HUES64 (cell line): ENCODE results near the gene LRRC8B.
"Not testable (repeated sequence)": the region's sequence is repeated elsewhere in the genome, so short reads cannot be mapped to it uniquely, and the experiment has no call there.

Experiments
- H3K27ac ChIP-seq: 2 replicates; pipeline ENCODE4 v1.7.0; 2013; ENCODE audit warnings: low read depth, low read length, inconsistent platforms
- H3K27me3 ChIP-seq: 2 replicates; pipeline ENCODE4 v1.6.1; 2013; ENCODE audit warnings: mild to moderate bottlenecking, low read length; ENCODE audit not compliant: insufficient read depth
- H3K36me3 ChIP-seq: 2 replicates; pipeline ENCODE4 v1.6.1; 2013; ENCODE audit warnings: mild to moderate bottlenecking, low read length; ENCODE audit not compliant: insufficient read depth
- H3K4me1 ChIP-seq: 2 replicates; pipeline ENCODE4 v1.6.1; 2013; ENCODE audit warnings: mild to moderate bottlenecking, low read length, moderate library complexity; ENCODE audit not compliant: insufficient read depth
- H3K4me3 ChIP-seq: 2 replicates; pipeline ENCODE4 v1.5.1; 2013; ENCODE audit warnings: mild to moderate bottlenecking, low read length, moderate library complexity
- H3K9ac ChIP-seq: 2 replicates; pipeline ENCODE4 v1.6.1; 2013; ENCODE audit warnings: mild to moderate bottlenecking, low read depth, low read length
- H3K9me3 ChIP-seq: 2 replicates; pipeline ENCODE4 v1.6.1; 2013; ENCODE audit warnings: low read depth, low read length; ENCODE audit not compliant: insufficient read depth
- WGBS: fragments of 150-250, 120-280 bp; methylation state at CpG from one replicate; pipeline ENCODE4 v1.1.7; 2013; ENCODE audit warnings: missing lambda C conversion rate; 5-methylcytosine and 5-hydroxymethylcytosine counted together

The LRRC8B gene

DNA sequence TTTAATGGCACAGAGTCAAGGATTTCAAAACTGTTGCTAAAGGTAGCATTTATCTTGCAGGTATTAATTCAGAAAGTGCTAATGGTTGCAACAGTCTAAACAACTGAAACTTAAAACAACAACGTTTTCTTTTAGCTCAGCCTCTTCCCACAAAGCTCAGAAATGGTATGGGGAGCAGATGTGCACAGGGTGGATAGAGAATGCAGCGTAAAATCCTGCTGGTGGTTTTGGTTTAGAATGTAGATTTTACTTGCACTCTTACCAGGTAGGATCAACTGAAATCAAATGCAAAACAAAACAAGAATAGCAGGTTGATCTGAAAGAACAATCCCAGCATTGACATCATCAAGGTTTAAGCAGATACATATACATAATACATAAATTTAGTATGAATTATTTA is 104.5 kb downstream of the LRRC8B start:
- Histone ChIP-seq H3K36me3 (no peaks in the 10 kb centered on the region), H3K4me3 (no peak overlapping the region), H3K27me3 (peaks cover 40% of the 10 kb centered on the region), H3K9ac (no peak overlapping the region), H3K27ac (no peak overlapping the region), H3K4me1 (peaks cover 7% of the 10 kb centered on the region; the same call in 1 of the 2 replicates), H3K9me3 (no peaks in the 10 kb centered on the region)
- WGBS: 83% methylated on average over 2 of the region's 2 CpGs

- H3K9ac ChIP-seq, H3K9me3 ChIP-seq, H3K4me3 ChIP-seq, H3K4me1 ChIP-seq, H3K36me3 ChIP-seq, H3K27ac ChIP-seq: not testable (repeated sequence)
- WGBS: 95% methylated on average over 2 of the region's 2 CpGs
- peaks cover 44% of the 10 kb centered on the region for H3K27me3 ChIP-seq
Measured at GRCh38 chr1:89629600-89629999, 105.0 kb downstream of the LRRC8B start.

GRCh38 chr1:89630048-89630447 is 105.4 kb downstream of the LRRC8B start:
- H3K4me1 ChIP-seq: peaks cover 7% of the 10 kb centered on the region; the same call in 1 of the 2 replicates
- H3K27me3 ChIP-seq: peaks cover 49% of the 10 kb centered on the region
- no peaks in the 10 kb centered on the region for H3K9me3 ChIP-seq

DNA sequence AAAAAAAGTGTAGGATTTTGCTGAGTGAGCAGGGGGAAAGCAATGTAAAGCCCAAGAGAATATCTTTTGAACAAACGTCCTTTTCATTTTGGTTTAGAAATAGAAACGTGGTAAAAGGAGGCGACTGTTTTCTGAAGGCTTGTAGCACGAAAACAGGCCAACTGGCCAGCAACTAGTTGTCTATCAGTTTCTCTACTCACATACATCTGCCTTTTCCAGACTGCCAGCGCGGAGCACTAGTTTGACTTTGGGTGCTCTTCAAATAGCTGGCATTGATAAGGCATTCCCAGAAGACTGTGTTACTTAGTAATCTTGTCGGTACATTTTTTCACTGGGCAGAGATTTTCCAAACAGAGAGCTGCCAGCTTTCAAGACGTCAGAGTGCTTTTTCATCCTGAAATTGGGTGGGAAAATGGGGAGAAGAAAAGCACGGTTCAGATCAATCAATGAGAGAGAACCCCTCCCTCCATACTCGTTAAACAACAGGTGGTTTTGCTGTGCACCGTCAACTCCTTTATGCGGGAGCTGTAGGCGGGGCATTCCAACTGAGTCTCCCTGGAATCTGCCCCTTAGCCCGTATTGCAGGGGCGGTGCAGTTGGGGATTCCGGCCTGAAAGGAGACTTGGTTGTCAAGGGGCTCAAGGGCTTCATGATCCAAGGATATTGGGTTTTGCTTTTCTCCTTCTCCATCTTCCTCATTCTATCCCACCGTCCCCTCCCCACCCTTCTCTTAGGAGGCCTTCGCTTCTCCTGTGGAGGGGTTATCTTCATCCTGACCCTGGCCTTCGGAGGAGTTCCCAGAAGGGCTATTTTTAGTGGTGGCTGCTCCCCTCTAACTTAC is 107.4 kb downstream of the LRRC8B start:
- H3K9ac ChIP-seq: peak overlapping the region; percentile 45; the same call in 1 of the 2 replicates
- H3K36me3 ChIP-seq: no peaks in the 10 kb centered on the region
- H3K9me3 ChIP-seq: no peaks in the 10 kb centered on the region
- peak overlapping the region; percentile 82 for H3K4me3 ChIP-seq
- peaks cover 64% of the 10 kb centered on the region for H3K27me3 ChIP-seq
- peak overlapping the region; percentile 20; the same call in 1 of the 2 replicates for H3K27ac ChIP-seq
- peaks cover 7% of the 10 kb centered on the region; the same call in 1 of the 2 replicates for H3K4me1 ChIP-seq
- 35% methylated on average over 18 of the region's 19 CpGs for WGBS

More at GRCh38 chr1:89630048-89630447, 105.4 kb downstream of the LRRC8B start:
- Histone ChIP-seq H3K9ac (no peak overlapping the region), H3K4me3 (no peak overlapping the region), H3K27ac (no peak overlapping the region), H3K36me3 (no peaks in the 10 kb centered on the region)
- WGBS: 95% methylated on average over 3 of the region's 3 CpGs

DNA sequence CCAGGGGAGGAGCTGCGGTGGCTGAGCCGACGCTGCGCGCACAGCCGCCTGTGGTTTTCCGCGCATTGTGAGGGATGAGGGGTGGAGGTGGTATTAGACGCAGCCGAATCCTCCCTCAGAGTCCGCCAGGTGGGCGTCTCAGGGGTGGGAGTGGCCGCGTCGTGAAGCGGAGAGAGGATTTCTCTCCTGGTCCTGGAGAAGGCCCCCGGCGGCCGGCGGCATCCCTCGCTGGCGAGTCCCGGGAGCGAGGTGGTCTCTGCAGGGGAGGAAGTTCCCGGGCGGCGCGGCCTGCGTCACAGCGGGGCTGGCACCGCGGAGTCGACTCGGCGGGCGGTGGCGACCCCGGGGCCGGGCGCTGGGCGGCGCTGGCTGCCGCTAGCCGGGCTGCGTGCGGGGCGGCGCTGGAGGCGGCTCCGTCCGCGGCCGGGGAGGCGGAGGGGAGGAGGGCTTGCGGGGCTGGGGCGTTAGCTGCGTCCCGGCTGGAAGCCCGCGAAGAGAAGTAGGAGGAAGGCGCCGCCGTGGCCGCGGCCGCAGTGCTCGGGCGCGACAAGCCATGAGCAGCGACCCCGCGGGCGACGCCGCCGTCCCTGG is 108.1 kb downstream of the LRRC8B start, which contains the start of gene LRRC8C:
TSS of gene LRRC8C (plus strand) at position 464 of the 591 bp plus-strand sequence. CDS start 53,354 bp downstream, outside the sequence.
- H3K27ac ChIP-seq: peak within 1 kb of the TSS; percentile 20; the same call in 1 of the 2 replicates

GRCh38 chr1:89633248-89633799 is 108.7 kb downstream of the LRRC8B start:
- Histone ChIP-seq H3K4me1 (peaks cover 7% of the 10 kb centered on the region; the same call in 1 of the 2 replicates), H3K27ac (no peak overlapping the region), H3K27me3 (peaks cover 64% of the 10 kb centered on the region), H3K36me3 (no peaks in the 10 kb centered on the region), H3K9me3 (no peaks in the 10 kb centered on the region), H3K4me3 (peak overlapping the region; percentile 82), H3K9ac (peak overlapping the region; percentile 48)
- under 1% methylated on average over 57 of the region's 57 CpGs for WGBS

More for the DNA sequence above, 108.1 kb downstream of the LRRC8B start, which contains the start of gene LRRC8C:
- H3K9me3 ChIP-seq: no peaks in the 10 kb centered on the region
- peak within 1 kb of the TSS; percentile 48 for H3K9ac ChIP-seq
- under 1% methylated on average over 76 of the region's 76 CpGs for WGBS
- peaks cover 64% of the 10 kb centered on the region for H3K27me3 ChIP-seq
- H3K4me3 ChIP-seq: peak within 1 kb of the TSS; percentile 82
- H3K4me1 ChIP-seq: peaks cover 7% of the 10 kb centered on the region; the same call in 1 of the 2 replicates
- no peaks in the 10 kb centered on the region for H3K36me3 ChIP-seq

GRCh38 chr1:89633800-89634625 is 109.4 kb downstream of the LRRC8B start:
- Histone ChIP-seq H3K27ac (no peak overlapping the region), H3K36me3 (no peaks in the 10 kb centered on the region), H3K4me3 (peak overlapping the region; percentile 82), H3K27me3 (peaks cover 64% of the 10 kb centered on the region), H3K4me1 (peaks cover 7% of the 10 kb centered on the region; the same call in 1 of the 2 replicates), H3K9me3 (no peaks in the 10 kb centered on the region), H3K9ac (no peak overlapping the region)
- 3% methylated on average over 31 of the region's 32 CpGs for WGBS

DNA sequence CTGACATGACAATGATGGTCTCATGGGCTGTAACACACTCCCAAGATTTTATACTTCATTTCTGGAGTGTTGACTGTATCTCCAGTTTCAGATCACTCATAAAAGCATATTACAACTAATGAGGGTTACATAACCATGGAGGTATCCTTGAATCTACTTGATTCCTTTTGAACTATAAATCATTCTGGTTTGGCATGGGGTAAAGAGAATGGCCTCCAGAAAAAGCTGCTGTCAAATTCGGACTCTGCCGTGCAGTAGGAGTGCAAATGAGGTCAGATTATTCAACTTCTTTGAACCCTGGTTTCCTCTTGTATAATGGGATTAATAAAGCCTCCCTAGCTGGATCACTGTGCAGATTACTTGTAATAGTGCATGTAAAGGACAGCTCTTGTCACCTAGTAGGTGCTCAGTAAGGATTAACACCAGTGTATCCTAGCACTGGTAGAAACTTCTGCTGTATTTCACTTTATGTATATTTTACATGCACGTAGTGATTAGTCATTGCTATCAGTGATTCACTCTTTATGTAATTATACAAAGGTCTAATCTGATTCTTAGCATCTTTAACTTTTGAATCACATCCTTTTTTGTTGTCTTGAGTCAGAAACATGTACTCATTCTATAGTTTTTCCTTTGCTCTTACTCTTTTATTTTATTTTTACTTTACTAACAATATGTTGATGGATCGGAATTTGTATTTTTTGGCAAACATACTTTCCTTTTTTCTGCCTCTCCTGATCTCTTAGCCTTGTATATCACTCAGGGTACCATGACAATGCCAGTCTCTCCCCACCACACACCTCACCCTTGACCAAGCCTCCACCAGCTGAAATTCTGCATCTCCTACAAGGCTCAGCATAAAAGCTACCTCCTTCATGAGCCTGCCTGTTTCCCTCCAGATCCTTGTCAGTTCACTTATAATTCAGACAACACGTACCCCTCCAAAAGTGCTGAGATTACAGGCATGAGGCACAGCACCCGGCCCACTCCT is 111.5 kb downstream of the LRRC8B start:
- Histone ChIP-seq H3K27ac (no peak overlapping the region), H3K27me3 (peaks cover 51% of the 10 kb centered on the region), H3K9me3 (no peaks in the 10 kb centered on the region), H3K4me1 (peaks cover 7% of the 10 kb centered on the region; the same call in 1 of the 2 replicates), H3K9ac (no peak overlapping the region), H3K36me3 (no peaks in the 10 kb centered on the region), H3K4me3 (no peak overlapping the region)
- 93% methylated on average over 5 of the region's 6 CpGs for WGBS

DNA sequence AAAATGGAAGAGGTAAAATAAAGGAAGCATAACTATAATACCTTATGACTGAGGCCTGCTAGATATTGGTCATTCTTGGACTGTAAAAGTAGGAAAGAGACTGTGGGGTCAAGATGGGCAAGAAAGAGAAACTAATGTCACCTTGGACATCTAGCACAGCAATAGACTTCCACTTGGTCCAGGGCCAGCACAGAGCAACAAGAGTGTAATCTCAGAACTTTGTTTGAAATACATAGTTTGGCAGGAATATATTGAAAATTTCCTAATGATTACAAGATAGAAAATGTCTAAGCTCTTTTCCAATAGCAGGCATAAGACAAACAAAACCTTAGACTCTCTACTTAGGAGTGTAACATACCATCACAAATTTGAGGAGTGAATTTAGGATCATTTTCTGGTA is 112.9 kb downstream of the LRRC8B start:
- Histone ChIP-seq H3K4me1 (no peaks in the 10 kb centered on the region; the same call in 1 of the 2 replicates), H3K27ac (no peak overlapping the region), H3K4me3 (no peak overlapping the region), H3K27me3 (peaks cover 38% of the 10 kb centered on the region), H3K36me3 (no peaks in the 10 kb centered on the region), H3K9me3 (no peaks in the 10 kb centered on the region), H3K9ac (no peak overlapping the region)

GRCh38 chr1:89640440-89640839 is 115.8 kb downstream of the LRRC8B start:
- Histone ChIP-seq H3K4me1 (no peaks in the 10 kb centered on the region), H3K4me3 (no peak overlapping the region), H3K36me3 (no peaks in the 10 kb centered on the region), H3K9ac (no peak overlapping the region), H3K27ac (no peak overlapping the region), H3K9me3 (no peaks in the 10 kb centered on the region), H3K27me3 (peaks cover 11% of the 10 kb centered on the region)
